Inflammatory macrophage treated with lipopolysaccharide for 4 hours (primary cell): ENCODE measurements around the gene CZIB.
"Not testable (repeated sequence)": the region's sequence is repeated elsewhere in the genome, so short reads cannot be mapped to it uniquely, and the experiment has no call there.

Experiments used
- DNase-seq: peaks from one replicate; pipeline ENCODE4 v3.0.0-alpha.2; 2020

CZIB gene

GRCh38 chr1:53238197-53239155 is 18.0 kb upstream of the CZIB start, which contains the start of gene MAGOH:
Gene MAGOH, minus strand, starts transcription at chr1:53238518. Its CDS starts 70 bp downstream, at chr1:53238448.
- peak; percentile 97 for DNase-seq

- no peak for DNase-seq
Observed at GRCh38 chr1:53237638-53238037, 17.2 kb upstream of the CZIB start.

- DNase-seq = no peak
Observed at GRCh38 chr1:53220962-53221286, 490 bp upstream of the CZIB start.

- DNase-seq = no peak
Observed at GRCh38 chr1:53219711-53220110, 723 bp downstream of the CZIB start.

GRCh38 chr1:53218201-53218600 is 2.2 kb downstream of the CZIB start:
- no peak for DNase-seq

GRCh38 chr1:53214376-53214940 is 6.0 kb downstream of the CZIB start:
- no peak for DNase-seq

- no peak for DNase-seq
Observed at GRCh38 chr1:53210954-53211353, 9.5 kb downstream of the CZIB start.

- DNase-seq = no peak
Observed at GRCh38 chr1:53210352-53210751, 10.1 kb downstream of the CZIB start.

GRCh38 chr1:53207726-53208125 is 12.7 kb downstream of the CZIB start:
- no peak for DNase-seq

GRCh38 chr1:53206735-53207379 is 13.6 kb downstream of the CZIB start:
- no peak for DNase-seq

GRCh38 chr1:53206083-53206685 is 14.2 kb downstream of the CZIB start:
- DNase-seq = not testable (repeated sequence)

- not testable (repeated sequence) for DNase-seq
Observed at GRCh38 chr1:53205496-53205895, 14.9 kb downstream of the CZIB start.

GRCh38 chr1:53203466-53203865 is 17.0 kb downstream of the CZIB start:
- no peak for DNase-seq

- no peak for DNase-seq
Observed at GRCh38 chr1:53198241-53198651, 22.2 kb downstream of the CZIB start.

- peak; percentile 54 for DNase-seq
Observed at GRCh38 chr1:53197291-53198200, 22.9 kb downstream of the CZIB start.

GRCh38 chr1:53196485-53197290 is 23.7 kb downstream of the CZIB start, which contains the start of gene CPT2:
Gene CPT2, plus strand, starts transcription at chr1:53196824. Its CDS starts 120 bp downstream, at chr1:53196944.
- DNase-seq = peak; percentile 98

GRCh38 chr1:53196017-53196484 is 24.4 kb downstream of the CZIB start:
- DNase-seq = no peak

- DNase-seq = no peak
Observed at GRCh38 chr1:53195246-53196016, 25.0 kb downstream of the CZIB start.

GRCh38 chr1:53190210-53190611 is 30.2 kb downstream of the CZIB start:
- DNase-seq = no peak

- no peak for DNase-seq
Observed at GRCh38 chr1:53189061-53189460, 31.4 kb downstream of the CZIB start.
